H9 (cell line): ENCODE data around the gene NPS. TPM values are rescaled to one million over a fixed set of nuclear protein-coding genes. Genes with fewer than 3 reads are reported as not detected.
A peak's percentile ranks its signal among the peaks of the same experiment; 100 is the strongest.

ENCODE experiments used
- DNase-seq: peaks from one replicate; pipeline ENCODE4 v3.0.0-alpha.2; 2017
- H2AFZ ChIP-seq: one replicate; pipeline ENCODE4 v1.6.1; 2013; ENCODE audit warnings: mild to moderate bottlenecking, low read length, control low read depth, moderate library complexity
- H2AK5ac ChIP-seq: 2 replicates; pipeline ENCODE4 v1.6.1; 2013; ENCODE audit warnings: low read length, control low read depth, mixed read lengths; ENCODE audit not compliant: insufficient read length
- H2BK120ac ChIP-seq: one replicate; pipeline ENCODE4 v1.6.1; 2013; ENCODE audit warnings: low read depth, mild to moderate bottlenecking, low read length, control low read depth, inconsistent platforms; ENCODE audit not compliant: poor library complexity, severe bottlenecking
- H2BK12ac ChIP-seq: 2 replicates; pipeline ENCODE4 v1.6.1; 2013; ENCODE audit warnings: low read length, control low read depth, mixed read lengths, low read depth; ENCODE audit not compliant: insufficient read length
- H2BK15ac ChIP-seq: 2 replicates; pipeline ENCODE4 v1.6.1; 2013; ENCODE audit warnings: low read depth, low read length, control low read depth
- H2BK20ac ChIP-seq: one replicate; pipeline ENCODE4 v1.6.1; 2013; ENCODE audit warnings: low read depth, mild to moderate bottlenecking, low read length, control low read depth, inconsistent platforms; ENCODE audit not compliant: poor library complexity, severe bottlenecking
- H2BK5ac ChIP-seq: 2 replicates; pipeline ENCODE4 v1.6.1; 2013; ENCODE audit warnings: low read length, control low read depth, mixed read lengths; ENCODE audit not compliant: insufficient read length
- H3K14ac ChIP-seq: 2 replicates; pipeline ENCODE4 v1.6.1; 2013; ENCODE audit warnings: low read length, control low read depth; ENCODE audit not compliant: insufficient read depth
- H3K18ac ChIP-seq: 2 replicates; pipeline ENCODE4 v1.6.1; 2013; ENCODE audit warnings: low read depth, mild to moderate bottlenecking, mixed read lengths, low read length, control low read depth; ENCODE audit not compliant: insufficient read length
- H3K23ac ChIP-seq: 2 replicates; pipeline ENCODE4 v1.6.1; 2013; ENCODE audit warnings: low read length, control low read depth, mixed read lengths, low read depth; ENCODE audit not compliant: insufficient read length
- H3K23me2 ChIP-seq: 2 replicates; pipeline ENCODE4 v1.6.1; 2013; ENCODE audit warnings: low read depth, mild to moderate bottlenecking, mixed read lengths, low read length, control low read depth; ENCODE audit not compliant: insufficient read length, poor library complexity, severe bottlenecking
- H3K27ac ChIP-seq: 2 replicates; pipeline ENCODE4 v1.5.1; 2013; ENCODE audit warnings: low read length, control low read depth, mixed read lengths, low read depth; ENCODE audit not compliant: insufficient read length
- H3K27me3 ChIP-seq: 2 replicates; pipeline ENCODE4 v1.6.1; 2013; ENCODE audit warnings: low read length, control low read depth, inconsistent platforms; ENCODE audit not compliant: insufficient read depth
- H3K4ac ChIP-seq: 2 replicates; pipeline ENCODE4 v1.6.1; 2013; ENCODE audit warnings: low read depth, mild to moderate bottlenecking, control low read depth, inconsistent platforms, low read length, moderate library complexity
- H3K4me1 ChIP-seq: 2 replicates; pipeline ENCODE4 v1.6.1; 2013; ENCODE audit warnings: low read length, control low read depth, inconsistent platforms; ENCODE audit not compliant: insufficient read depth
- H3K4me2 ChIP-seq: 2 replicates; pipeline ENCODE4 v1.6.1; 2013; ENCODE audit warnings: low read length, control low read depth, mixed read lengths; ENCODE audit not compliant: insufficient read length, insufficient read depth
- H3K56ac ChIP-seq: 2 replicates; pipeline ENCODE4 v1.6.1; 2013; ENCODE audit warnings: low read depth, mild to moderate bottlenecking, mixed read lengths, low read length, control low read depth; ENCODE audit not compliant: insufficient read length
- H3K79me1 ChIP-seq: 2 replicates; pipeline ENCODE4 v1.6.1; 2013; ENCODE audit warnings: low read depth, mild to moderate bottlenecking, moderate library complexity, low read length, control low read depth, inconsistent platforms; ENCODE audit not compliant: insufficient read depth, poor library complexity, severe bottlenecking
- H3K79me2 ChIP-seq: 2 replicates; pipeline ENCODE4 v1.6.1; 2013; ENCODE audit warnings: low read length, control low read depth, inconsistent platforms; ENCODE audit not compliant: insufficient read depth
- H3K9ac ChIP-seq: 2 replicates; pipeline ENCODE4 v1.6.1; 2013; ENCODE audit warnings: low read length, control low read depth, mixed read lengths; ENCODE audit not compliant: insufficient read length; ENCODE audit errors: extremely low read depth
- H3K9me3 ChIP-seq: one replicate; pipeline ENCODE4 v1.6.1; 2013; ENCODE audit warnings: low read depth, low read length, inconsistent platforms; ENCODE audit not compliant: control insufficient read depth
- H3T11ph ChIP-seq: one replicate; pipeline ENCODE4 v1.6.1; 2013; ENCODE audit warnings: mild to moderate bottlenecking, low read length, control low read depth, inconsistent platforms
- H4K20me1 ChIP-seq: one replicate; pipeline ENCODE4 v1.6.1; 2013; ENCODE audit not compliant: control insufficient read depth, insufficient read length, insufficient read depth
- H4K5ac ChIP-seq: 2 replicates; pipeline ENCODE4 v1.6.1; 2013; ENCODE audit warnings: low read depth, mild to moderate bottlenecking, mixed read lengths, low read length, control low read depth; ENCODE audit not compliant: insufficient read length
- H4K8ac ChIP-seq: replicated peaks from 2 replicates; pipeline ENCODE4 v1.6.1; 2013; ENCODE audit warnings: low read length, control low read depth, mixed read lengths, low read depth; ENCODE audit not compliant: insufficient read length
- H4K91ac ChIP-seq: 2 replicates; pipeline ENCODE4 v1.6.1; 2013; ENCODE audit warnings: low read depth, mild to moderate bottlenecking, moderate library complexity, mixed read lengths, low read length, control low read depth; ENCODE audit not compliant: insufficient read length
- H3K27ac Mint-ChIP-seq, 3 experiments: 2 replicates in 2 of 3; 3 replicates in 1 of 3; pipeline ENCODE4 v1.8.0; 2020 to 2021; ENCODE audit warnings: mixed read lengths in 3 of 3, mild to moderate bottlenecking in 1 of 3, moderate library complexity in 1 of 3
- H3K27me3 Mint-ChIP-seq: 2 replicates; pipeline ENCODE4 v1.8.0; 2021; ENCODE audit warnings: low read depth, mild to moderate bottlenecking, moderate library complexity, mixed read lengths
- H3K36me3 Mint-ChIP-seq, 3 experiments: 2 replicates in 2 of 3; 3 replicates in 1 of 3; pipeline ENCODE4 v1.8.0; 2020 to 2021; ENCODE audit warnings: low read depth in 3 of 3, mixed read lengths in 3 of 3; ENCODE audit not compliant: insufficient read depth in 1 of 3
- H3K4me1 Mint-ChIP-seq, 2 experiments: 2 replicates each; pipeline ENCODE4 v1.8.0; 2020; ENCODE audit warnings: mixed read lengths in 2 of 2
- H3K4me3 Mint-ChIP-seq, 2 experiments: 2 replicates in 1 of 2; 3 replicates in 1 of 2; pipeline ENCODE4 v1.8.0; 2020 to 2021; ENCODE audit warnings: mild to moderate bottlenecking in 2 of 2, mixed read lengths in 2 of 2, moderate library complexity in 1 of 2
- H3K9me3 Mint-ChIP-seq, 2 experiments: 2 replicates in 1 of 2; 3 replicates in 1 of 2; pipeline ENCODE4 v1.8.0; 2020; ENCODE audit warnings: mild to moderate bottlenecking in 2 of 2, mixed read lengths in 2 of 2, moderate library complexity in 1 of 2
- CTCF ChIP-seq: fragments of 200-600 bp; sonication (generic); conservative IDR thresholded peaks from 3 replicates; pipeline ENCODE4 v1.8.0; 2021; ENCODE audit warnings: antibody characterized with exemption, mild to moderate bottlenecking
- WGBS: extraction: QIAGEN DNeasy Blood & Tissue Kit; methylation state at CpG from one replicate; pipeline ENCODE4 v1.1.7; 2013; ENCODE audit warnings: missing lambda C conversion rate, low lambda C conversion rate, mixed read lengths; ENCODE audit not compliant: insufficient read length; ENCODE audit errors: extremely low coverage; 5-methylcytosine and 5-hydroxymethylcytosine counted together
- total RNA-seq: library from RNA; stranded (reverse); gene quantifications from 2 replicates; pipeline ENCODE4 v1.2.1, GENCODE V29; 2021

NPS gene
- total RNA-seq, 1 experiment from 2014 or later, result not detected

DNA sequence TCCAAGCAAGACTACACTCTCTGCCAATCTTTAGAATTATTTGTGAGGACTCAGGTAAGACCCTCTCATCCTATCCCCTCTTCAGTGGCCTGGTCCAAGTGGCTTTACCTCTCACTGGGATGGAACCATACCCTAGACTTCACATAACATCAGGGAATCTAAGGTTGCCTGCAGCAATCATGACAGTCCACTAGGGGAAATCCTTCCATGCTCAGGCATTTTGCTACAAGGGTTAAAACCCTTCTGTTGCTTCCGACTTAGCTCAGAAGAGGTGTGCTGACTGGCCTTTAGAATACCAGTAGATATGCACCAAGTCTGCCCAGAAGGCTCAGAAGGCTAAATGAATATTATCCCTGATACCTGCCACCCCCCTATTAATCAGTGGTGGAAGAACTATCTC lies 24.9 kb upstream of the NPS start:
- no peak overlapping the region for H3K27ac Mint-ChIP-seq
- Histone ChIP-seq H3K23ac (no peak overlapping the region), H3K4me1 (no peaks in the 10 kb centered on the region; the same call in 1 of the 2 replicates), H2BK5ac (no peak overlapping the region), H3K9ac (no peak overlapping the region), H2BK12ac (no peak overlapping the region), H2AFZ (no peak overlapping the region), H3K4ac (no peak overlapping the region), H3K9me3 (no peaks in the 10 kb centered on the region), H3K18ac (no peak overlapping the region), H2BK15ac (no peak overlapping the region), H2BK20ac (no peak overlapping the region), H3K27me3 (no peaks in the 10 kb centered on the region), H3K56ac (no peak overlapping the region), H3K14ac (no peak overlapping the region), H4K8ac (no peak overlapping the region), H3K27ac (no peak overlapping the region), H3K23me2 (no peaks in the 10 kb centered on the region), H2AK5ac (no peak overlapping the region), H4K20me1 (no peaks in the 10 kb centered on the region), H4K5ac (no peak overlapping the region), H3K4me2 (no peak overlapping the region), H2BK120ac (no peak overlapping the region), H3K79me2 (no peaks in the 10 kb centered on the region), H3K79me1 (no peaks in the 10 kb centered on the region), H3T11ph (no peak overlapping the region), H4K91ac (no peak overlapping the region)
- peak; percentile 66 for TF ChIP-seq CTCF
- no peaks in the 10 kb centered on the region; a peak in 1 of 7 replicates for H3K36me3 Mint-ChIP-seq
- H3K4me3 Mint-ChIP-seq, result no peak overlapping the region
- no peaks in the 10 kb centered on the region; the same call in 1 of the 2 replicates for H3K27me3 Mint-ChIP-seq
- H3K9me3 Mint-ChIP-seq, result peaks cover 3 to 5% of the 10 kb centered on the region in 2 experiments; a peak in 3 of 5 replicates
- peaks cover 6 to 11% of the 10 kb centered on the region in 2 experiments; a peak in 3 of 4 replicates for H3K4me1 Mint-ChIP-seq
- WGBS, result no CpG with 5 or more reads among the region's 1 CpG
- no peak for DNase-seq
